ENCODE data around the gene PMIS2. TPM values are rescaled to one million over a fixed set of nuclear protein-coding genes. Genes with fewer than 3 reads are reported as not detected.

The PMIS2 gene
- total RNA-seq, 1 donor from 2014 or later: not detected

- DNase-seq (no peak), ATAC-seq (no peak)
- intact Hi-C loops (cut with micrococcal nuclease): no loop called here
These were observed 33.4 kb downstream of the PMIS2 start for GRCh38 chr19:35619290-35619923.

GRCh38 chr19:35620001-35620400, 34.0 kb downstream of the PMIS2 start:
- intact Hi-C loops (cut with micrococcal nuclease): no loop called here
- DNase-seq (no peak), ATAC-seq (no peak)

GRCh38 chr19:35621708-35622107, 35.7 kb downstream of the PMIS2 start:
- DNase-seq (no peak), ATAC-seq (no peak)
- intact Hi-C loops (cut with micrococcal nuclease): no loop called here

GRCh38 chr19:35622750-35623149, 36.8 kb downstream of the PMIS2 start:
- intact Hi-C loops (cut with micrococcal nuclease): no loop called here
- no peak for ATAC-seq
- no peak for DNase-seq

- DNase-seq (no peak), ATAC-seq (no peak)
- intact Hi-C loops (cut with micrococcal nuclease): no loop called here
These were observed 37.5 kb downstream of the PMIS2 start for GRCh38 chr19:35623327-35624010.

- ATAC-seq (no peak), DNase-seq (no peak)
- intact Hi-C loops (cut with micrococcal nuclease): no loop called here
These were observed 42.2 kb downstream of the PMIS2 start for GRCh38 chr19:35628264-35628564.

- peak; percentile 97 for DNase-seq
- ATAC-seq: peak; percentile 100
- intact Hi-C loops (cut with micrococcal nuclease): no loop called here
These were observed 42.8 kb downstream of the PMIS2 start, which contains the start of gene RBM42 for GRCh38 chr19:35628565-35629331. Gene RBM42, plus strand, starts transcription at chr19:35629036. Its CDS starts 118 bp downstream, at chr19:35629154.

- ATAC-seq (no peak), DNase-seq (no peak)
- intact Hi-C loops (cut with micrococcal nuclease): no loop called here
These were observed 43.3 kb downstream of the PMIS2 start for GRCh38 chr19:35629332-35629633.

GRCh38 chr19:35633727-35634440, 47.9 kb downstream of the PMIS2 start:
- DNase-seq (no peak), ATAC-seq (no peak)
- intact Hi-C loops (cut with micrococcal nuclease): no loop called here

GRCh38 chr19:35636651-35637050, 50.7 kb downstream of the PMIS2 start:
- DNase-seq (no peak), ATAC-seq (no peak)
- intact Hi-C loops (cut with micrococcal nuclease): no loop called here

Other genes starting within 250 kb of the PMIS2 start
- gene FFAR1, start 238.3 kb upstream of the PMIS2 start, total RNA-seq: not detected
- gene FFAR3, start 227.7 kb upstream of the PMIS2 start, total RNA-seq: not detected
- not detected for gene GPR42, start 215.1 kb upstream of the PMIS2 start, total RNA-seq
- gene FFAR2, start 137.9 kb upstream of the PMIS2 start, total RNA-seq: 0.27 TPM
- gene KRTDAP, start 95.7 kb upstream of the PMIS2 start, total RNA-seq: not detected
- 16.1 TPM for gene DMKN, start 72.5 kb upstream of the PMIS2 start, total RNA-seq
- not detected for gene SBSN, start 57.9 kb upstream of the PMIS2 start, total RNA-seq
- gene GAPDHS, start 52.7 kb upstream of the PMIS2 start, total RNA-seq: not detected
- 84.4 TPM for gene TMEM147, start 40.5 kb upstream of the PMIS2 start, total RNA-seq
- gene ATP4A, start 22.5 kb upstream of the PMIS2 start, total RNA-seq: not detected
- gene HAUS5, start 26.6 kb downstream of the PMIS2 start, total RNA-seq: 3.9 TPM
- 51.0 TPM for gene RBM42, start 42.9 kb downstream of the PMIS2 start, total RNA-seq
- gene ETV2, start 55.6 kb downstream of the PMIS2 start, total RNA-seq: 0.27 TPM
- 1,553 TPM for gene COX6B1, start 62.1 kb downstream of the PMIS2 start, total RNA-seq
- not detected for gene UPK1A, start 80.3 kb downstream of the PMIS2 start, total RNA-seq
- not detected for gene ZBTB32, start 118.4 kb downstream of the PMIS2 start, total RNA-seq
- 15.8 TPM for gene KMT2B, start 131.8 kb downstream of the PMIS2 start, total RNA-seq
- gene IGFLR1, start 156.3 kb downstream of the PMIS2 start, total RNA-seq: 3.2 TPM
- 18.4 TPM for gene U2AF1L4, start 159.2 kb downstream of the PMIS2 start, total RNA-seq
- 41.3 TPM for gene PSENEN, start 159.5 kb downstream of the PMIS2 start, total RNA-seq
- gene LIN37, start 162.4 kb downstream of the PMIS2 start, total RNA-seq: 8.3 TPM
- 676 TPM for gene HSPB6, start 170.9 kb downstream of the PMIS2 start, total RNA-seq
- gene PROSER3, start 172.0 kb downstream of the PMIS2 start, total RNA-seq: 5.2 TPM
- 4.2 TPM for gene ARHGAP33, start 189.4 kb downstream of the PMIS2 start, total RNA-seq
- not detected for gene PRODH2, start 226.7 kb downstream of the PMIS2 start, total RNA-seq

Measured in left ventricle myocardium superior (tissue), 1 donor.